Esophagus muscularis mucosa (tissue), 4 donors: Measurements from ENCODE around the gene GON7.

ENCODE experiments used
- CTCF ChIP-seq, 3 experiments: fragments of 200-600 bp in 2 of 3; fragments of 450-650 bp in 1 of 3; sonication (generic) in 2 of 3; IDR thresholded peaks; one replicate each; pipeline ENCODE4 v1.5.1; 2017 to 2019; ENCODE audit warnings: antibody characterized with exemption in 3 of 3, mild to moderate bottlenecking in 2 of 3, moderate library complexity in 1 of 3
- EP300 ChIP-seq: sonication (generic); formaldehyde crosslinking; IDR thresholded peaks from one replicate; pipeline ENCODE4 v1.6.1; 2017; ENCODE audit warnings: antibody characterized with exemption
- POLR2AphosphoS5 ChIP-seq, 2 donors: sonication (generic); formaldehyde crosslinking; IDR thresholded peaks; one replicate each; pipeline ENCODE4 v1.6.1; 2017; ENCODE audit warnings: antibody characterized with exemption in 2 of 2

DNA sequence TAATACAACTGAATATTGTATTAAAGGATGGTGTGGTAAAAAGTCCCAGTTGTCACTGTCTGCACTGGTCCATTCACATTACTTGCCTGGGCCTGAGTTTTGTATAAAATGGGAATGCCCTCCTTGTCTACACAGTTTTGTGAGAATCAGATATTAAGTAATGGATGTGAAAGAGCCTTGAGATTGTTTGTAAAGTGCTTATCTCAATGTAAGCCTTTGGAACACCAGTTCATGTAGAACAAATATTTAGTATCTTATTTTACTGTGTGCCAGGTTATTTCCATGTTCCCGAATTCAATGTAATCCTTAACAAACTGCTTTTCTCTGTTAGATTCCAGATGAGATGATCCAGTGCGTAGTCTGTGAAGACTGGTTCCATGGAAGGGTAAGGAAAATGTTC lies 7.7 kb upstream of the GON7 start:
- no peak for TF ChIP-seq CTCF (IDR thresholded peaks at IDR 0.05)
- TF ChIP-seq POLR2AphosphoS5 (IDR thresholded peaks at IDR 0.05), result no peak
- no peak for TF ChIP-seq EP300
